Measurements from ENCODE around the gene ACBD7. TPM values are rescaled to one million over a fixed set of nuclear protein-coding genes. Genes with fewer than 3 reads are reported as not detected.

ACBD7 gene
- total RNA-seq, 1 donor from 2014 or later = 0.33 TPM

GRCh38 chr10:15049533-15049932 lies 39.0 kb downstream of the ACBD7 start:
- DNase-seq (ENCODE audit: low spot score) = no peak
- H3K4me1 Mint-ChIP-seq (ENCODE audit: unreplicated experiment) = no peaks in the 10 kb centered on the region
- no peak overlapping the region for H3K4me3 Mint-ChIP-seq (ENCODE audit: unreplicated experiment)
- TF ChIP-seq, protein P1, sequence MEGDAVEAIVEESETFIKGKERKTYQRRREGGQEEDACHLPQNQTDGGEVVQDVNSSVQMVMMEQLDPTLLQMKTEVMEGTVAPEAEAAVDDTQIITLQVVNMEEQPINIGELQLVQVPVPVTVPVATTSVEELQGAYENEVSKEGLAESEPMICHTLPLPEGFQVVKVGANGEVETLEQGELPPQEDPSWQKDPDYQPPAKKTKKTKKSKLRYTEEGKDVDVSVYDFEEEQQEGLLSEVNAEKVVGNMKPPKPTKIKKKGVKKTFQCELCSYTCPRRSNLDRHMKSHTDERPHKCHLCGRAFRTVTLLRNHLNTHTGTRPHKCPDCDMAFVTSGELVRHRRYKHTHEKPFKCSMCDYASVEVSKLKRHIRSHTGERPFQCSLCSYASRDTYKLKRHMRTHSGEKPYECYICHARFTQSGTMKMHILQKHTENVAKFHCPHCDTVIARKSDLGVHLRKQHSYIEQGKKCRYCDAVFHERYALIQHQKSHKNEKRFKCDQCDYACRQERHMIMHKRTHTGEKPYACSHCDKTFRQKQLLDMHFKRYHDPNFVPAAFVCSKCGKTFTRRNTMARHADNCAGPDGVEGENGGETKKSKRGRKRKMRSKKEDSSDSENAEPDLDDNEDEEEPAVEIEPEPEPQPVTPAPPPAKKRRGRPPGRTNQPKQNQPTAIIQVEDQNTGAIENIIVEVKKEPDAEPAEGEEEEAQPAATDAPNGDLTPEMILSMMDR (IDR thresholded peaks at IDR 0.05; ENCODE audit: unreplicated experiment) = no peak
- H3K27ac Mint-ChIP-seq (ENCODE audit: unreplicated experiment) = no peak overlapping the region
- no peaks in the 10 kb centered on the region for H3K9me3 Mint-ChIP-seq (ENCODE audit: unreplicated experiment)
- no peaks in the 10 kb centered on the region for H3K36me3 Mint-ChIP-seq (ENCODE audit: low read depth, unreplicated experiment)
- peaks cover 2% of the 10 kb centered on the region for H3K27me3 Mint-ChIP-seq (ENCODE audit: unreplicated experiment)

DNA sequence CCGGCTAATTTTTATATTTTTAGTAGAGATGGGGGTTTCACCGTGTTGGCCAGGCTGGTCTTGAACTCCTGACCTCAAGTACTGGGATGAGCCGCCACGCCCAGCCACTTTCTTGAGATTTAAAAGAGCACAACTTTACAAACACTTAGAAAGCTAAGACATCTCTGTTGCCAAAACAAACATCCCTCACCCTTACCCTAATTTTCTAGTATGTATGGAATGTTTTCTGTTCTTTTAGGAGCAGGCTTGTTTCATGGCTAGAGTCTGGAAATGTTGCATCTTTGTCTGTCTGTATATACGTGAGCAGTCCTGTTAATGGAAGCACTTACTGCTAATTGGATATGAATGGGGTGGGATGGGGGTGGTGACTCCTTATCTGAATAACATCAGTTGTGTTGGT lies 42.0 kb downstream of the ACBD7 start:
- TF ChIP-seq, protein P1 (IDR thresholded peaks at IDR 0.05; ENCODE audit: unreplicated experiment) = no peak
- no peak for DNase-seq (ENCODE audit: low spot score)
- H3K4me1 Mint-ChIP-seq (ENCODE audit: unreplicated experiment) = peaks cover 2% of the 10 kb centered on the region
- H3K9me3 Mint-ChIP-seq (ENCODE audit: unreplicated experiment) = no peaks in the 10 kb centered on the region
- H3K36me3 Mint-ChIP-seq (ENCODE audit: low read depth, unreplicated experiment) = peaks cover 4% of the 10 kb centered on the region
- H3K4me3 Mint-ChIP-seq (ENCODE audit: unreplicated experiment) = no peak overlapping the region
- no peak overlapping the region for H3K27ac Mint-ChIP-seq (ENCODE audit: unreplicated experiment)
- peaks cover 2% of the 10 kb centered on the region for H3K27me3 Mint-ChIP-seq (ENCODE audit: unreplicated experiment)

- peaks cover 8% of the 10 kb centered on the region for H3K4me1 Mint-ChIP-seq (ENCODE audit: unreplicated experiment)
- no peak for DNase-seq (ENCODE audit: low spot score)
- no peak overlapping the region for H3K4me3 Mint-ChIP-seq (ENCODE audit: unreplicated experiment)
- H3K27ac Mint-ChIP-seq (ENCODE audit: unreplicated experiment) = no peak overlapping the region
- peaks cover 5% of the 10 kb centered on the region for H3K27me3 Mint-ChIP-seq (ENCODE audit: unreplicated experiment)
- TF ChIP-seq, protein P1 (IDR thresholded peaks at IDR 0.05; ENCODE audit: unreplicated experiment) = no peak
- peaks cover 4% of the 10 kb centered on the region for H3K36me3 Mint-ChIP-seq (ENCODE audit: low read depth, unreplicated experiment)
- no peaks in the 10 kb centered on the region for H3K9me3 Mint-ChIP-seq (ENCODE audit: unreplicated experiment)
Measured at GRCh38 chr10:15045380-15045779, 43.2 kb downstream of the ACBD7 start.

DNA sequence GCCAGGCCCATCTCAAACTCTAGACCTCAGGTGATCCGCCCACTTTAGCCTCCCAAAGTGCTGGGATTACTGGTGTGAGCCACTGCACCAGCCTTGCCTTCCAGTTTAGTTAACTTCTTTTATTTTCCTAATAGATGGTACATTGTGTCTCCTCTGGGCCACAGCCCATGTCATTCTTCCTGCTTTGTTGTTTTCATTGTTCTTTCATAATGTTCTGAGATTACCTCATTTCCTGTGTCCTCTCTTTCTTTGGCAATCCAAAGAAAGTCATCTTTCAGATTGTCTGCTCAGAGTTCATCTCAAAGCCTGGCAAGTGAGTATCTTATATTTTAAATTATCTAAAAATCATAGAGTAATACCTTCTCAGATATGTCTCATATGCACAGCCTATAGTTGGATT lies 44.9 kb downstream of the ACBD7 start, which contains the start of gene OLAH:
TSS of gene OLAH (plus strand) at position 270 of the 400 bp plus-strand sequence. CDS start 3,346 bp downstream, outside the sequence.
- peaks cover 4% of the 10 kb centered on the region for H3K36me3 Mint-ChIP-seq (ENCODE audit: low read depth, unreplicated experiment)
- peaks cover 3% of the 10 kb centered on the region for H3K27me3 Mint-ChIP-seq (ENCODE audit: unreplicated experiment)
- no peak for DNase-seq (ENCODE audit: low spot score)
- H3K4me3 Mint-ChIP-seq (ENCODE audit: unreplicated experiment) = no peak within 1 kb of the TSS
- TF ChIP-seq, protein P1 (IDR thresholded peaks at IDR 0.05; ENCODE audit: unreplicated experiment) = no peak
- H3K4me1 Mint-ChIP-seq (ENCODE audit: unreplicated experiment) = peaks cover 14% of the 10 kb centered on the region
- no peaks in the 10 kb centered on the region for H3K9me3 Mint-ChIP-seq (ENCODE audit: unreplicated experiment)
- H3K27ac Mint-ChIP-seq (ENCODE audit: unreplicated experiment) = no peak within 1 kb of the TSS

GRCh38 chr10:15038416-15038815 lies 50.2 kb downstream of the ACBD7 start:
- DNase-seq (ENCODE audit: low spot score) = no peak
- no peak overlapping the region for H3K27ac Mint-ChIP-seq (ENCODE audit: unreplicated experiment)
- no peaks in the 10 kb centered on the region for H3K9me3 Mint-ChIP-seq (ENCODE audit: unreplicated experiment)
- H3K27me3 Mint-ChIP-seq (ENCODE audit: unreplicated experiment) = peaks cover 3% of the 10 kb centered on the region
- TF ChIP-seq, protein P1 (IDR thresholded peaks at IDR 0.05; ENCODE audit: unreplicated experiment) = no peak
- no peak overlapping the region for H3K4me3 Mint-ChIP-seq (ENCODE audit: unreplicated experiment)
- H3K36me3 Mint-ChIP-seq (ENCODE audit: low read depth, unreplicated experiment) = no peaks in the 10 kb centered on the region
- H3K4me1 Mint-ChIP-seq (ENCODE audit: unreplicated experiment) = peaks cover 19% of the 10 kb centered on the region

Measured in endothelial cell (in vitro differentiated cells).